Stimulated activated CD4-positive, alpha-beta T cell treated with anti-CD3 and anti-CD28 coated beads, Interleukin-1b, Interleukin-23, amount 100 ng/mL, for 4 hours (primary cell): ENCODE results near the gene PSMD6.

Experiments
- DNase-seq, 2 donors: peaks; one replicate each; pipeline ENCODE4 v3.0.0-alpha.2; 2020; ENCODE audit warnings: low read depth in 2 of 2

The PSMD6 gene

GRCh38 chr3:63977893-63978292 is 45.4 kb downstream of the PSMD6 start:
- DNase-seq = no peak

DNA sequence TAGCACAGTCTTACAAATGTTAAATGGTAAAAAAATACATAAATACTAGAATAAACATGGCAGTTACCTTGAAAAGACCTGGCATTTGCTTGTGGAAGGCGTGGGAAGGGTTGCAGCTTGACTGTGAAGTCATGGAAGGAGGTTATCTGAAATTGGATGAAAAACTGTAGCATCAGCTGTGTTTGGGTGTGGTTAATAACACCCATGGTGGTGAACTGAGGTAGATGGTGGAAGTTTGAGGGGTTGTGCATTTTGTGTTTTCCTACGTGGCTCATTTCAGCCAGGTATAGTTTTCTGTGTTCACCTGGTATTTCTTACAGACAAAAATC is 46.5 kb downstream of the PSMD6 start:
- DNase-seq = no peak

- DNase-seq = no peak
Measured at GRCh38 chr3:63976161-63976871, 47.0 kb downstream of the PSMD6 start.

- no peak for DNase-seq
Measured at GRCh38 chr3:63975723-63976122, 47.6 kb downstream of the PSMD6 start.

DNA sequence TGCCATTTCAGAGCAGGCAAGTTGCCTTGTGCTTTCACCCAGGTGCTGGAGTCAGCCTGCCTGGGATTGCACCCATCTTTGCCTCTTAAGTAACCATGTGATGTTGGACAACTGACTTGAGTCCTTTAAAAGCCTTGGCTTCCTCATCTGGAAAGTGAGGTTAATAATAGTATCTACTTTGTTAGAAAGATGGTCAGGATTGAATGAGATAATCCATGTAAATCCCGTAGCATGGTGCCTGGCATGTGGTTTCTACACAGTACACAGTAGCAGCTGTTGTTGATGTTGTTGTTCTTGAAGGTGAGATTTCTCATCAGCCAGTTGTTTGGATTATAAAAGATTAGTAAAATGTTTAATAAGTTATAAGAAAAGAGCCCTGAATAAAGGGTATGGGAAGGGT is 48.8 kb downstream of the PSMD6 start:
- DNase-seq = no peak

- DNase-seq = no peak
Measured at GRCh38 chr3:63973406-63973805, 49.9 kb downstream of the PSMD6 start.

- no peak for DNase-seq
Measured at GRCh38 chr3:63972987-63973386, 50.3 kb downstream of the PSMD6 start.

DNA sequence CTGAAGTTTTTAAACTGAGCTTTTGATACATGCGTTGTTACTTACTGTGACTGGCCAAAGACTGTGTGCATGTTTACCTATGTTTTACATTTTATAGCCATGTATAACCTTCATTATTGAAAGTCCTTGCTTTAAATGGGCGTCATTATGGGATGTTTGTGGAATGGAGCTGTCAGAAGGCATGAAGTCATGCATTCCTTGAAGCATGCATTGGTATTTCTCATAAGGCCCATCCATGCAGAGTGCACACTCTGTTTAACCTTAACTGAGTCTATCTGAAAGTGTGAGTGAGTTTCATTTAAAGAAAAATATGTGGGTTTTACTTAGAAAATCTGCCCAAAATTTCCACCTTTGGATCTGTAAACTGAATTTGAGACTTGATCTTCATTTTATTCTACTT is 51.1 kb downstream of the PSMD6 start:
- no peak for DNase-seq

GRCh38 chr3:63970631-63971475 is 52.4 kb downstream of the PSMD6 start:
- no peak for DNase-seq

- DNase-seq = no peak
Measured at GRCh38 chr3:63969876-63970275, 53.4 kb downstream of the PSMD6 start.

GRCh38 chr3:63968612-63969350 is 54.5 kb downstream of the PSMD6 start:
- no peak for DNase-seq

DNA sequence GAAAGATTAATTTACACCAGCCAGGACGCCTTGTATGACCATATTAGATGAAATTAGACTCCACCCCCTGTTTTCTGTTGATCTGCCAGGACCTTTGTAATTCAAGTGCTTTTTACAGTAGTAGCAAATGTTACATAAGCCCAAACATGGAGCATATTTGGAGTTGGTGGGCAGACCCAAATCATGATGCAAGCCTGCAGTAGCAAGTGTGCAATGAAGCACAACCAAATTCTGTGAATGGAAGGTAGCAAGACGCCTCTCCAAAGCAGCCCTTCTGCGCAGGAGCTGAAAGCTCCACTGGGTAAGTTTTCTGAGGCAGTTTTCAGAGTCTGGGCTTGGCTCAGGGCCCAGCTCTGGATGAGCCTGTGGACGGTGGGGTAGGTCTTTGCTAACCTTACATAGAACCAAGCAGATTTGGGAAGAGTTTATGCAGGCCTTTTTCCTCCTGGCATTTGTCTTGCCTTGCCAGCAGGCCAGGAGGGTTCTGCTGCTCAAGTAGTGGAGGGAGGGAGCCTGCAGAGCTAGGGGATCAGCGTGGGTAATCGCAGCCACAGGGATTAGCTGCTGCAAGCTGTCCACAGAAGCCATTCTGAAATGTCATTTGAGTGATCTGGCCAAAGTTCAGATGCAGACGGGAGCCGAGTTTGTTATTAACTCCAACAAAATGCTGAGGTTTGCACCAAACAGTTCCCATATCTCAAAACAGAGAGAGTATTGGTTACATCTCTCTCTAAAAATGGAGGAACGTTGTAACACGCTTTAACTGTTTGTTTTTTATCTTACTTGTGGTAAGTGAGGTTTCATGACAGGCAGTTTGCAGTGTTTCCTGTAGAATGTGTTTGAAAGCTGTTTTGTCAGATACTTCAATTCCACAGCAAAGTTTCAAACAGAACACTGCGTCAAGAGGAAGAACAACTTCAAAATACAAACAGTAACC is 55.4 kb downstream of the PSMD6 start:
- DNase-seq = no peak

GRCh38 chr3:63966871-63967270 is 56.4 kb downstream of the PSMD6 start:
- DNase-seq = no peak

GRCh38 chr3:63966007-63966406 is 57.3 kb downstream of the PSMD6 start:
- DNase-seq = no peak

DNA sequence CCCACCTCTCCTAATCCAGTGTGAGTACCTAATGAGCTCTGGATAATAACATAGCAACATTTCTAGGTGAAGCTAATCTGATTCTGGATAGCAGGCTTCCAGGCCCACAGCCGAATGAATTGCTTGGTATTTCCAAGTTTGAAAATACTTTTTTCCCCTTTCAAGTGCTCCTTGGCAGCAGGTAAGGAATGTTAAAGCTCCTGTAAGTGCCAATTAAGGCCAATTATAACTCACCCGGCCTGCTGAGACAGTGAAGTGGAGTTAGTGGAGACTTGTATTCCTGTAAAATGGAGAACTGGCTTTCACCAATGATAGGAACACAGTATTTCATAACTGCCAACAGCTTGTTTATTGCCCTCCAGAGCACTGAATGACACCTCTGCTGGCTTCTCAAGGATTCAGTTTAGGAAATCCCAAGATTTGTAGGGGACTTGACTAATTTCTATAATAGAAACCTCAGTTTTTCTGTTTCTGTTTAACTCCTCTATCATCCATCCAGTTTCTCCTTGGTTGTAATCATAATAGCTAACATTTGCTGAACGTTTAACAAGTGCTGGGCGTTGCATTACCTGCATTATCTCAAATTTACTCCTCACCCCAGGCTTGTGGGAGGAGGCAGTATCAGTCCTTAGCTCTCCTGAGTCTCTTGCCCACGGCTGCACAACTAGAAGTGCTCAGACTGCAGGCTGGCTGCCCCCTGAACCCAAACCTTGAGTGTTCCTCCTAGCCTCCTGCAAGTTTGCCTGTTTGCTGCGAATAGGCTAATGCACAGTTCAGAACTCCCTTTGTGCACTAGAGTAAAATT is 58.4 kb downstream of the PSMD6 start:
- DNase-seq = no peak

- no peak for DNase-seq
Measured at GRCh38 chr3:63963496-63963895, 59.8 kb downstream of the PSMD6 start.

- DNase-seq = no peak
Measured at GRCh38 chr3:63961891-63962290, 61.4 kb downstream of the PSMD6 start.
